Adipocyte (in vitro differentiated cells): ENCODE data around the gene PTGER1.
"Not testable (repeated sequence)": the region's sequence is repeated elsewhere in the genome, so short reads cannot be mapped to it uniquely, and the experiment has no call there.

Source experiments
- DNase-seq: peaks from one replicate; pipeline ENCODE4 v3.0.0-alpha.2; 2015; ENCODE audit warnings: low read depth
- H3K27me3 ChIP-seq: replicated peaks from 2 replicates; pipeline ENCODE4 v1.7.0; 2013; ENCODE audit warnings: mild to moderate bottlenecking, low read length, moderate library complexity; ENCODE audit not compliant: control insufficient read depth, insufficient read depth
- H3K36me3 ChIP-seq: 2 replicates; pipeline ENCODE4 v1.7.0; 2013; ENCODE audit warnings: low read length, mild to moderate bottlenecking, moderate library complexity; ENCODE audit not compliant: control insufficient read depth, insufficient read depth, severe bottlenecking
- H3K4me1 ChIP-seq: 2 replicates; pipeline ENCODE4 v1.7.0; 2013; ENCODE audit warnings: mild to moderate bottlenecking, low read length, moderate library complexity; ENCODE audit not compliant: control insufficient read depth, insufficient read depth
- H3K4me3 ChIP-seq: 2 replicates; pipeline ENCODE4 v1.7.0; 2013; ENCODE audit warnings: mild to moderate bottlenecking, low read length, moderate library complexity
- H3K9ac ChIP-seq: 2 replicates; pipeline ENCODE4 v1.7.0; 2013; ENCODE audit warnings: mild to moderate bottlenecking, low read length, moderate library complexity
- H3K9me3 ChIP-seq: 2 replicates; pipeline ENCODE4 v1.7.0; 2013; ENCODE audit warnings: mild to moderate bottlenecking, low read length, moderate library complexity; ENCODE audit not compliant: control insufficient read depth

PTGER1 gene

DNA sequence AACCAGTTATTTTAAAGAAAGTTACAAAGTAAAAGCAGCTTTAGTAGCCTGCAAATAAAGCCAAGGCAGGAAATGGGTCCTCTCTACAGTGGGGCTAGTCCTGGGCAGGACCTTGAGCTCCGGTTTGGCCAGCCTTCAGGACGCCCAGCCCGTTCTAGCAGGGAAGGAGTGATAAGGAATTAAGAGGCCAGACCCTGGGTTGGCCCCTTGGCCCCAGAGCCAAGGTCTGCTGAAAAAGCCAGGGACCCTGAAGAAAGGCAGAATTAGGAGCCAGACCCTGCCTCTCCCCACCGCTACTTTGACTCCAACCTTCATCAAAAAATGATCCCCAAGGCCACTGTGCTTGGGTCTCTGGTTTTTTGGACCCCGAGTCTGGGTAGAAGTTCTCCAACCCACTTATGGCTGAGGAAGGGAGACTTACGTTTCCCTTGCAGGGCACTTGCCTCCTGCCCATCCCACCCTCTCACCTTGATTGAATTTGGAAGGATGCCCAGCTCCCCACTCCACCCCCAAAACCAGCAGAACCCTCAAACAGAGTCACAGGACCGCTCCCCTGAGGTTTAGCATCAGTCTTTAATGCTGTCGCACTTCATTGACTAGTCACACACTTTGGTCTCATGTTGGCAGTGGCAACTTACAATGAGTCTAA lies 39.2 kb upstream of the PTGER1 start:
- no peak for DNase-seq
- peak overlapping the region; percentile 84 for H3K4me3 ChIP-seq
- H3K9ac ChIP-seq = peak overlapping the region; percentile 19
- H3K36me3 ChIP-seq = peaks cover 30% of the 10 kb centered on the region
- no peaks in the 10 kb centered on the region for H3K27me3 ChIP-seq
- peaks cover 39% of the 10 kb centered on the region for H3K4me1 ChIP-seq
- H3K9me3 ChIP-seq = no peaks in the 10 kb centered on the region

DNA sequence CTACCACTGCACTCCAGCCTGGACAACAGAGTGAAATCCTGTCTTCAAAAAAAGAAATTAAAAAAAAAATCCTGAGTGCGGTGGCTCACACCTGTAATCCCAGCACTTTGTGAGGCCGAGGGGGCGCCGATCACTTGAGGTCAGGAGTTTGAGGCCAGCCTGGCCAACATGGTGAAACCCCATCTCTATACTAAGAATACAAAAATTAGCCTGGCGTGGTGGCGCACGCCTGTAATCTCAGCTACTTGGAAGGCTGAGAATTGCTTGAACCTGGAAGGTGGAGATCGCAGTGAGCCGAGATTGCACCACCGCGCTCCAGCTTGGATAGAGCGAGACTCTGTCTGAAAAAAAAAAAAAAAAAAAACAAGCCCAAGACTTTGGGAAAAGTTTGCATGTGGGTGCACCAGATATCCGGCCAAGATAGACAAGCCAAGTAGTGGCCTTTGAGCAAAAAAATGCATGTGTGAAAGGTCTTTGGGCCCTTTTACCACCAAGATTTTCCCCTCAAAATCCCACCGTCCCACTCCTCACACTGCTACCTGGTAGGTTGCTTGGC lies 37.3 kb upstream of the PTGER1 start:
- Histone ChIP-seq H3K9ac (no peak overlapping the region), H3K36me3 (peaks cover 30% of the 10 kb centered on the region), H3K9me3 (no peaks in the 10 kb centered on the region), H3K27me3 (no peaks in the 10 kb centered on the region), H3K4me3 (no peak overlapping the region), H3K4me1 (peaks cover 43% of the 10 kb centered on the region)
- no peak for DNase-seq

DNA sequence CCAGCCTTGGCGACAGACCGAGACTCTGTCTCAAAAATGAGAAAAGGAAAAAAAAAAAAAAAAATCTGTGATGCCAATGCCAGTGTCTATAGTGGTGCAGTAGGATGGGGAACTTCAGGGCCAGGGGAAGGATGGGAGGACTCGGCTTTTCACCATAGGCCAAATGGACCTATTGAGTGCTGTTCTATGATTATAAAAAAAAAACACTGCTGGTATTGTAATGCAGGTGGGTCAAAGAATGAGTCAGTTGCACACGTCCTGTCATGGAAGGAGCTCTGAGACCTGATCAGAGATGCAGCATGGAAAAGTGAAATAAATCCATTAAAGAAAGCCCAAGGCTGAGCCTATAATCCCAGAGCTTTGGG lies 36.1 kb upstream of the PTGER1 start:
- H3K27me3 ChIP-seq = no peaks in the 10 kb centered on the region
- H3K9me3 ChIP-seq = no peaks in the 10 kb centered on the region
- peak overlapping the region; percentile 29 for H3K9ac ChIP-seq
- H3K4me1 ChIP-seq = peaks cover 41% of the 10 kb centered on the region
- peaks cover 26% of the 10 kb centered on the region for H3K36me3 ChIP-seq
- DNase-seq = no peak
- H3K4me3 ChIP-seq = no peak overlapping the region

DNA sequence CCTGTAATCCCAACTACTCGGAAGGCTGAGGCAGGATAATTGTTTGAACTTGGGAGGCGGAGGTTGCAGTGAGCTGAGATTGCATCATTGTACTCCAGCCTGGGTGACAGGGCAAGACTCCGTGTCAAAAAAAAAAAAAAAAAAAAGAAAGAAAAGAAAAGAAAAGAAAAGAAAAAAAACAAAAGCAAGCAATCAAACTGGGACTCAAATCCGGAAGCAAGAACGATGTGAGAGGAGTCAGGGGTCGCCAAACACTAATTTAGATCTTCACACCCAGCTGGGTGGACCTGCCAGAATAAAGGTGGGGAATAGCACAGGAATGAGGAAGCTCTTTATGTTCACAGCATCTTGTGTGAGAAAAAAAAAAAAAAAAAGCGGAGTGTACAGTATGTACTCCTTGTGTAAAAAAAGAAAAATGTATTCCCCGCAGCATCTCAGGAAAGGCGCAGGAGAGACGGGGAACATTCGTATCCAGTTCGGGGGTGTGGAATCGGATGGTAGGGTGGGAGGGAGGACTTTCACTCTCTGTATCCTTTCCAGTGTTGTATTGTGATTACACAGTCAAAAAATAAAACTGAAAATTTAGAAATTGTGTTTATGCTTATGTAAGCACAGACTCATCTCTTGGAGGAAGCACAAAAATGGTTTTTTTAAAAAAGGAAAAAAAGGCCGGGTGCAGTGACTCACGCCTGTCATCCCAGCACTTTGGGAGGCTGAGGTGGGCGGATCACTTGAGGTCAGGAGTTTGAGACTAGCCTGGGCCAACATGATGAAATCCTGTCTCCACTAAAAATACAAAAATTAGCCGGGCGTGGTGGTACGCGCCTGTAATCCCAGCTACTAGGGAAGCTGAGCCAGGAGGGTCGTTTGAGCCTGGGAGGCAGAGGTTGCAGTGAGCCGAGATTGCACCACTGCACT lies 35.4 kb upstream of the PTGER1 start:
- peak; percentile 78 for DNase-seq

DNA sequence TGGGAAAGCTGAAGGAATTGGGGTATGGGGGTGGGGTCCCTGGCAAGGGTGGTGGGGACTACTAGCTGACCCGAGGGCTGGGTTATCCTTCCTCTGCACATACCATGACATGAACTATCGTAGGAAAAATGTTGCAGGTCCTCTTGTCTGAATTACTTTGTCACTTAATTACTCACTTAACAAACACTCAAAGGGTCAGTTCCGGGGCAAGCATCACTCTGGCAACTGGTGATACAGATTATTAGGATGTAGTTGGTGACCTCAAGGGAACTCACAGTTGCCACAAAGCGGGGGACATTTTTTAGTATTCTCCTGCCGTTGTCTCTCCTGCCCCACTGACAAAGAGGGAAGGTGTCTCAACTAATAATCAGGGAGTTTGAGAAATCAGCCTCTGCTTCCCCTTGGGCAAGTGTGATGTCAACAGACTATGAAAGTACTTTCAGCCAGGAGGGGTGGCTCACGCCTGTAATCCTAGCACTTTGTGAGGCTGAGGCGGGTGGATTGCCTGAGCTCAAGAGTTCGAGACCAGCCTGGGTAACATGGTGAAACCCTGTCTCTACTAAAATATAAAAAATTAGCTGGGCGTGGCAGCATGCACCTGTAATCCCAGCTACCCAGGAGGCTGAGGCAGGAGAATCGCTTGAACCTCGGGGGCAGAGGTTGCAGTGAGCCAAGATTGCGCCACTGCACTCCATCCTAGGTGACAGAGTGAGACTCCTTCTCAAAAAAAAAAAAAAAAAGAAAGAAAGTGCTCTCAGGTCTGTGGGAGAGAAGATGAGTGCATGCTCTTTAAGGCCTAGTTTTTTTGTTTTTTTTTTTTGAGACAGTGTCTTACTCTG lies 32.8 kb upstream of the PTGER1 start:
- Histone ChIP-seq H3K27me3 (no peaks in the 10 kb centered on the region), H3K9me3 (no peaks in the 10 kb centered on the region), H3K4me3 (no peak overlapping the region), H3K4me1 (peaks cover 26% of the 10 kb centered on the region), H3K36me3 (no peaks in the 10 kb centered on the region), H3K9ac (no peak overlapping the region)
- peak; percentile 57 for DNase-seq

More for the DNA sequence above, 35.4 kb upstream of the PTGER1 start:
- peaks cover 20% of the 10 kb centered on the region for H3K36me3 ChIP-seq
- H3K4me3 ChIP-seq = peak overlapping the region; percentile 80
- no peaks in the 10 kb centered on the region for H3K9me3 ChIP-seq
- H3K4me1 ChIP-seq = peaks cover 37% of the 10 kb centered on the region
- no peaks in the 10 kb centered on the region for H3K27me3 ChIP-seq
- peak overlapping the region; percentile 84 for H3K9ac ChIP-seq

DNA sequence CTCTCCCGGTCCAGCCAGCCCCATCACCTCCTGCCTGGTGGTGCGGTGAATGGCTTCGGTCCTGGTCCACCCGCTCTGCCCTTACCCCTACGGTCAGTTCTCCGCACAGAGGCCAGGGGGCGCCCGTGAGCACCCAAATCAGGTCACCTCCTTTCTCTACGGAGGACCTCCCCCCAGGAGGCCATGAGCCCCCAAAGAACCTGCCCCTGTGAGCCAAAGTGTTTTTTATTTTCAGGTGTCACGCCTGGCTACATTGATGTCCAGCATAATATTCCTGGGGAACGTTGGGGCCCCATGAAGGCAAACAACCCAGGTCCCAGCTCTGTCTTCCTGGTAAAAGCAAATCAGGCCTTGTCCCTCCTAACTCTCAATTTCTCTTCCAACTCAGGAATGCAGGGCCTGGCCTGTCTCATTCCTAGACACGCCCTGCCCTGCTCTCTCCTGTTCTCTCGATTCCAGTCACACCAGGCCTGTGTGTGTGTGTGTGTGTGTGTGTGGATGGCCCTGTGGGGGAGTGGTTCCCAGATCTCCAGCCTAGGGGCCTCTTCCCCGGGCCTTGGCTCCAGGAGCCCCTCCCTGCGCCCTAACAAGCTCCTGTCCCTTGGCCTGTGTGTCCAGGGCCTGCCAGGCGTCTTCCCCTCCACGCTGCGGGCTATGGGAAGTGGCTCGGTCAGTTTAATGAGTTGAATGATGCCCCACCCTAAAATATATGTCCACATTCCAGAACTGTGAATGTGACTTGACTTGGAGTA lies 30.5 kb upstream of the PTGER1 start:
- Histone ChIP-seq H3K4me3 (no peak overlapping the region), H3K9ac (peak overlapping the region; percentile 43)

DNA sequence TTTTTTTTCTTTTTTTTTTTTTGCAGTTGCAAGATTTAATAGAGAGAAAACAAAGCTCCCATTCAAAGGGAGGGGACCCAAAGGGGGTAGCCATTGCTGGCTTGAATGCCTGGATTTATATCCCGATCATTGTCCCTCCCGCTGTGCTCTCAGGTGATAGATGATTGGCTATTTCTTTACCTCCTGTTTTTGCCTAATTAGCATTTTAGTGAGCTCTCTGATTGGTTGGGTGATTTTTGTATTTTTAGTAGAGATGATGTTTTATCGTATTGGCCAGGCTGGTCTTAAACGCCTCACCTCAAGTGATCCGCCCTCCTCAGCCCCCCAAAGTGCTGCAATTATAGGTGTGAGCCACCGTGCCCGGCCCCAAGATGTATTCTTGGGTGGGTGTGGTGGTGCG lies 29.4 kb upstream of the PTGER1 start:
- peaks cover 20% of the 10 kb centered on the region for H3K4me1 ChIP-seq
- H3K36me3 ChIP-seq = not testable (repeated sequence)

More for the DNA sequence above, 30.5 kb upstream of the PTGER1 start:
- peaks cover 30% of the 10 kb centered on the region for H3K4me1 ChIP-seq
- H3K36me3 ChIP-seq = no peaks in the 10 kb centered on the region
- no peaks in the 10 kb centered on the region for H3K27me3 ChIP-seq
- H3K9me3 ChIP-seq = no peaks in the 10 kb centered on the region
- DNase-seq = peak; percentile 75

DNA sequence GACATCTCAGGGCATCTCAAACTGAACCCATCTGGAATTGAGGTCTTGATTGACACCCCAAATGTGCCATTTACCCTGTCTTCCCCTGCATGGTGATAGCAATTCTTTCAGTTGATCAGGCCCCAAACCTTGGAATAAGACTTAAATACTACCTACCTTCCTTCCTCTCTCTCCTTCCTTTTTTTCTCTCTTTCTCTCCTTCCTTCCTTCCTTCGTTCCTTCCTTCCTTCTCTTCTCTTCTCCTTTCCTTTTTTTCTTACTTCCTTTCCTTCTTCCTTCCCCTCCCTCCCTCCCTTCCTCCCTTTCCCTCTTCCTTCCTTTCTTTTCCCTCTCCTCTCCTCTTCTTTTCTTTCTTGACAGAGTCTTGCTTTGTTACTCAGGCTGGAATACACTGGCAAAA lies 28.1 kb upstream of the PTGER1 start:
- no peak overlapping the region for H3K9ac ChIP-seq
- H3K36me3 ChIP-seq = no peaks in the 10 kb centered on the region
- H3K4me3 ChIP-seq = no peak overlapping the region
- no peaks in the 10 kb centered on the region for H3K27me3 ChIP-seq
- peaks cover 19% of the 10 kb centered on the region for H3K4me1 ChIP-seq
- H3K9me3 ChIP-seq = no peaks in the 10 kb centered on the region
- DNase-seq = no peak

More for the DNA sequence above, 29.4 kb upstream of the PTGER1 start:
- not testable (repeated sequence) for H3K4me3 ChIP-seq, H3K9me3 ChIP-seq, DNase-seq, H3K27me3 ChIP-seq, H3K9ac ChIP-seq

DNA sequence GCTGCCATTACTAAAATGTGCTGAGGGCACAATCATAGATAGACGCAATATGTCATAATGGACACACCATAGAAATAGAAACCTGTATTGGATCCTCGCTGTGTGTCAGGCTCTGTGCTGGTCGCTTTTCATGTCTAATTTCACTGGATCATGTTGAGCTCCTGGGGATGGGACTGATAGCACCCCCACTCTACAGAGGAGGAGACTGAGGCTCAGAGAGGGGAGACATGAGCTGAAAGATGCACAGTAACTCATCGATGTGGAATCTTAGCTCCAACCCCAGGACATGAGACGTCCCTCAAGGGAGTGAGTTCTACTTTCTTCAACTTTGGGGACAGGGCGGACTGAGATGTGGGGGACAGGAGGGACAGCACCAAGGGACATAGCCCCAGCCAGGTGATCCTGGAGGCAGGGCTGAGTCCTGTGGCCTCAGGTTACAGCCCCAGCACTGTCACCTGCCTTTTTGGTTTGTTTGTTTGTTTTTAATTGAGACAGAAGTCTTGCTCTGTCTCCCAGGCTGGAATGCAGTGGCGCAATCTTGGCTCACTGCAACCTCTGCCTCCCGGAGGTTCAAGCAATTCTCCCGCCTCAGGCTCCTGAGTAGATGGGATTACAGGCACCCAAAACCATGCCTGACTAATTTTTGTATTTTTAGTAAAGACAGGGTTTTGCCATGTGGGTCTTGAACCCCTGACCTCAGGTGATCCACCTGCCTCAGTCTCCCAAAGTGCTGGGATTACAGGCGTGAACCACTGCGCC lies 27.4 kb upstream of the PTGER1 start:
- H3K4me3 ChIP-seq = no peak overlapping the region
- no peaks in the 10 kb centered on the region for H3K27me3 ChIP-seq
- DNase-seq = peak; percentile 69
- H3K4me1 ChIP-seq = peaks cover 20% of the 10 kb centered on the region
- H3K9ac ChIP-seq = no peak overlapping the region
- H3K9me3 ChIP-seq = no peaks in the 10 kb centered on the region
- H3K36me3 ChIP-seq = no peaks in the 10 kb centered on the region
